Duodenal mucosa (tissue), 2 donors: ENCODE results near the gene DHRS4.
"Not testable (repeated sequence)": the region's sequence is repeated elsewhere in the genome, so short reads cannot be mapped to it uniquely, and the experiment has no call there.

ENCODE experiments used
- H3K27ac ChIP-seq: one replicate; pipeline ENCODE4 v1.7.0; 2013; ENCODE audit warnings: low read depth, low read length
- H3K27me3 ChIP-seq, 2 donors: one replicate each; pipeline ENCODE4 v1.7.0; 2013; ENCODE audit warnings: low read length in 2 of 2, control low read depth in 1 of 2; ENCODE audit not compliant: insufficient read depth in 2 of 2, control insufficient read depth in 1 of 2
- H3K36me3 ChIP-seq, 2 donors: one replicate each; pipeline ENCODE4 v1.7.0; 2013; ENCODE audit warnings: low read length in 2 of 2, control low read depth in 1 of 2; ENCODE audit not compliant: insufficient read depth in 2 of 2, control insufficient read depth in 1 of 2
- H3K4me1 ChIP-seq, 2 donors: one replicate each; pipeline ENCODE4 v1.7.0; 2013; ENCODE audit warnings: low read length in 2 of 2, control low read depth in 1 of 2; ENCODE audit not compliant: insufficient read depth in 2 of 2, control insufficient read depth in 1 of 2
- H3K4me3 ChIP-seq, 2 donors: one replicate each; pipeline ENCODE4 v1.7.0; 2013; ENCODE audit warnings: low read length in 2 of 2, low read depth in 1 of 2
- H3K9ac ChIP-seq, 2 donors: one replicate each; pipeline ENCODE4 v1.7.0; 2013; ENCODE audit warnings: low read length in 2 of 2, low read depth in 1 of 2
- H3K9me3 ChIP-seq, 2 donors: one replicate each; pipeline ENCODE4 v1.7.0; 2013; ENCODE audit warnings: low read length in 2 of 2, control low read depth in 1 of 2; ENCODE audit not compliant: control insufficient read depth in 1 of 2

Gene DHRS4

GRCh38 chr14:23954965-23955364, 1.4 kb downstream of the DHRS4 start:
- not testable (repeated sequence) for H3K9me3 ChIP-seq, H3K36me3 ChIP-seq, H3K27ac ChIP-seq, H3K27me3 ChIP-seq, H3K4me1 ChIP-seq
- H3K9ac ChIP-seq, result peak overlapping the region in 1 of 2 donors; percentile 86
- peak overlapping the region; percentile 86 to 92 for H3K4me3 ChIP-seq

- H3K4me3 ChIP-seq, H3K9me3 ChIP-seq, H3K4me1 ChIP-seq, H3K27ac ChIP-seq, H3K36me3 ChIP-seq, H3K27me3 ChIP-seq, H3K9ac ChIP-seq: not testable (repeated sequence)
Observed at GRCh38 chr14:23955811-23956210, 2.2 kb downstream of the DHRS4 start.

- H3K9ac ChIP-seq, H3K4me1 ChIP-seq, H3K36me3 ChIP-seq, H3K27ac ChIP-seq, H3K4me3 ChIP-seq, H3K27me3 ChIP-seq, H3K9me3 ChIP-seq: not testable (repeated sequence)
Observed at GRCh38 chr14:23957913-23958569, 4.5 kb downstream of the DHRS4 start.

- not testable (repeated sequence) for H3K27ac ChIP-seq, H3K27me3 ChIP-seq, H3K4me3 ChIP-seq, H3K9ac ChIP-seq, H3K9me3 ChIP-seq, H3K36me3 ChIP-seq, H3K4me1 ChIP-seq
Observed at GRCh38 chr14:23960899-23961298, 7.3 kb downstream of the DHRS4 start.

DNA sequence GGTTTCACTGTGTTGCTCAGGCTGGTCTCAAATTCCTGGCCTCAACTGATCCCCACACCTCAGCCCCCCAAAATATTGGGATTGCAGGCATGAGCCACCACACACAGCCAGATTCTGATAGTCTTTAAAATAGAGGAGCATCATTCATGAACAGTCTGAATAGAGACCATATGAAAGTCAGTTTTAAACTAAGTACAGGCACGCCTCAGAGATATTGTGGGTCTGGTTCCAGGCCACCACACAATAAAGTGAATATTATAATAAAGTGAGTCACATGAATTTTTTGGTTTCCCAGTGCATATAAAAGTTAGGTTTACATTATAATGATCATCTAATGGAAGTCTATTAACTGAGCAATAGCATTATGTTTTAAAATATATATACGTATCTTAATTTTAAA, 8.1 kb downstream of the DHRS4 start:
- not testable (repeated sequence) for H3K4me3 ChIP-seq, H3K27ac ChIP-seq, H3K9ac ChIP-seq, H3K9me3 ChIP-seq, H3K4me1 ChIP-seq, H3K27me3 ChIP-seq, H3K36me3 ChIP-seq

GRCh38 chr14:23969130-23969480, 15.5 kb downstream of the DHRS4 start:
- H3K36me3 ChIP-seq, H3K4me1 ChIP-seq, H3K4me3 ChIP-seq, H3K27ac ChIP-seq, H3K9ac ChIP-seq, H3K27me3 ChIP-seq, H3K9me3 ChIP-seq: not testable (repeated sequence)

DNA sequence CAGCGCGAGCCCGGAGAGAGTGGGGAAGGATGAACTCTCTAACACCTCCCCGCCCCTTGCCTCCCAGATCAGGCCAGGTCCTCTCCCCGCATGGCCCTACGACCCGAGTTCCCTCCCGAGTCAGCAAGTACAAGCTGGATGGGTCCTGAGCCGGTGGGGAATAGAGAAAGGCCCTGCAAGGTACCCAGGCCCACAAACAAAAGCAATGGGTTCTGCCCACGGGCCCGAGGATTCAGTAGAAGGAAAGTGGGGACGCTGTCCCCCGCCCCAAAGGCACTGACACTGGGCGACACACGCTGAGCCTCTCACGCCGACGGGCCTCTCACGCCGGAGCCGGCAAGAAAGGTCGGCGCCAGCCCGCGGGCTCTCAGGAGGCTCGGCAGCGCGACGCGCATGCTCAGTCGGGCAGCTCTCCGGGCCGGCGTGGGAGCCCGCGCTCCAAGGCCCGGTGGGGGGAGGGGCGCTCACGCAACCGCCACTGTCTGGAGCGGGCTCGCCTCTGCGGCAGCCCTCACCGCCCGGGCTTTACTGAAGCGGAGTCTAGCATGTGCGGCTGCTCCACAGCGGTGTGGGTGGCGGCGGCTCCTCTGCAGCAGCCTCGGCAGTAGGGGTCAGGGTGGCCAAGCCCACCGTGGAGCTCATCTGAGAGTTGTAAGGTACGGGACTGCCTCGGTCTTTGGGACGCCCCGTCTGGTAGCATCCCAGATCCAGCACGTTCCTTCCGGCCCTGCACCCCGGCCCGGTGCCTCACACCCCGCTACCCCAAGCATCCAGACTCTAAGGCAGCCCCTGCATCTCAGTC, 16.1 kb downstream of the DHRS4 start:
- H3K9me3 ChIP-seq, H3K36me3 ChIP-seq, H3K27ac ChIP-seq, H3K4me3 ChIP-seq, H3K9ac ChIP-seq, H3K4me1 ChIP-seq, H3K27me3 ChIP-seq: not testable (repeated sequence)

DNA sequence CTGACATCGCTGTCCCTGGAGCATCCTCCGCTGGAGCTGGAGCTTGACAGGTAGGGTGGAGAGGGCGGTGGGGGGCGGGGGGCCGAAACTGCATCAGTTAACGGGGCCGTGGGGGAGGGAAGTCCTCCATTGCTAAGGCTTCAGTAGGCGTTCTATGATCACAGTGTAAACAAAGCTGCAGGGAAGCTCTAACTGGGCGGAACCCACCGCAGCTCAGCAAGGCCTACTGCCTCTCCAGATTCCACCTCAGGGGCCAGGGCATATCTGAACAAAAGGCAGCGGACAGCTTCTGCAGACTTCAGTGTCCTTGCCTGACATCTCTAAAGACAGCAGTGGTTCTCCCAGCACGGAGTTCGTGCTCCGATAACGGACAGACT, 16.7 kb downstream of the DHRS4 start:
- not testable (repeated sequence) for H3K36me3 ChIP-seq, H3K9me3 ChIP-seq, H3K4me3 ChIP-seq, H3K27ac ChIP-seq, H3K27me3 ChIP-seq, H3K9ac ChIP-seq, H3K4me1 ChIP-seq

DNA sequence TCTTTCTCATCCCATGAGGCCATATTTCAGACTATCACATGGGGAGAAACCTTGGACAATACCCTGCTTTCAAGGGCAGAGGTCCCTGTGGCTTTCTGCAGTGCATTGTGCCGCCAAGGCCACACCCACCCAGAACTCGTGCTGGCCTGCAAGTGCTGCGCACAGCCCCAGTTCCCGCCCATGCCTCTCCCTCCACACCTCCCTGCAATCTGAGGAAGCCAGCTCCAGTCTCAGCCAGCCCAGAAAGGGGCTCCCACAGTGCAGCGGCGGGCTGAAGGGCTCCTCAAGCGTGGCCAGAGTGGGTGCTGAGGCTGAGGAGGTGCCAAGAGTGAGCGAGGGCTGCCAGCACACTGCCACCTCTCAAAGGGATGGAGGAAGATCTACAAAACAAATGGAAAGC, 19.6 kb downstream of the DHRS4 start:
- not testable (repeated sequence) for H3K36me3 ChIP-seq, H3K4me3 ChIP-seq, H3K27ac ChIP-seq, H3K9ac ChIP-seq, H3K9me3 ChIP-seq, H3K4me1 ChIP-seq, H3K27me3 ChIP-seq

DNA sequence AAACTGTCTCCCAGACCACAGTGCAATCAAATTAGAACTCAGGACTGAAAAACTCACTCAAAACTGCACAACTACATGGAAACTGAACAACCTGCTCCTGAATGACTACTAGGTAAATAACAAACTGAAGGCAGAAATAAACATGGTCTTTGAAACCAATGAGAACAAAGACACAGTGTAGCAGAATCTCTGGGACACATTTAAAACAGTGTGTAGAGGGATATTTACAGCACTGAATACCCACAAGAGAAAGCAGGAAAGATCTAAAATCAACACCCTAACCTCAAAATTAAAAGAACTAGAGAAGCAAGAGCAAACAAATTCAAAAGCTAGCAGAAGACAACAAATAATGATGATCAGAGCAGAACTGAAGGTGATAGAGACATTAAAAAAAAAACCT, 20.5 kb downstream of the DHRS4 start:
- not testable (repeated sequence) for H3K4me3 ChIP-seq, H3K9me3 ChIP-seq

DNA sequence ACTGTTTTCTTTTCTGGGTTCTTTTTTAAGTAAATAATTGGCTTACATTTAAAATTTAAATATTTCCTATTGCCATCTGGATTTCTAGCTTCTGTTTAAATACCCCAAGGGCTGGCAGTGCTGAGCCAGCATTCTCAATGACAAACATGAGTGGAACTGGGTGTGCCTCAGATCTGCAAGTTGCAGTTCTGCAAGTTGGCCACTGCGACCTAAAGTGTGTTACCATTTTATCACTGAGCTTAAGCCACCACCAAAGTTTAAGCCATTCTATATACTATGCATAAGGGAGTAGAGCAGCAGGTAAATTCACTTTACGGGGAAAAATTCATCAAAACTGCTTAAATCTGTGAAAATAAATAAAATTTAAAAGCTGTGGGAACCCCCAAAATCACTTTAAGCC, 23.6 kb downstream of the DHRS4 start:
- not testable (repeated sequence) for H3K4me1 ChIP-seq, H3K4me3 ChIP-seq, H3K36me3 ChIP-seq, H3K27ac ChIP-seq, H3K9me3 ChIP-seq, H3K27me3 ChIP-seq, H3K9ac ChIP-seq

More for the DNA sequence above, 20.5 kb downstream of the DHRS4 start:
- H3K27ac ChIP-seq, H3K27me3 ChIP-seq, H3K4me1 ChIP-seq, H3K9ac ChIP-seq, H3K36me3 ChIP-seq: not testable (repeated sequence)
